Pancreas (tissue), 10 donors: ENCODE data around the gene MON2. TPM values are rescaled to one million over a fixed set of nuclear protein-coding genes. Genes with fewer than 3 reads are reported as not detected.

Source experiments
- ATAC-seq, 4 donors: fragments of 200-7000 bp; cut with Tn5 transposase; one replicate each; pipeline versions ENCODE4 v1.8.0 to v1.9.1; 2020; ENCODE audit warnings: mild to moderate bottlenecking in 4 of 4, moderate library complexity in 4 of 4
- DNase-seq, 6 donors: peaks; one replicate each; pipeline ENCODE4 v3.0.0-alpha.2; 2020
- FAIRE-seq: peaks from 2 replicates; lab custom pipeline; 2012; peaks lifted over from hg19 to GRCh38; lab: Jason Lieb, UNC
- H3K27ac ChIP-seq, 4 donors: fragments of 200-600 bp; sonication (generic); 1 replicate in 3 of 4; 2 replicates in 1 of 4; pipeline versions ENCODE4 v1.5.0 to v1.8.0; 2020
- H3K27me3 ChIP-seq, 4 donors: fragments of 200-600 bp; one replicate each; pipeline ENCODE4 v1.8.0; 2021
- H3K36me3 ChIP-seq, 3 donors: fragments of 200-600 bp; sonication (generic) in 1 of 3; one replicate each; pipeline versions ENCODE4 v1.5.0 to v1.8.0; 2020 to 2021
- H3K4me1 ChIP-seq, 3 donors: fragments of 200-600 bp; one replicate each; pipeline ENCODE4 v1.8.0; 2021
- H3K4me3 ChIP-seq, 4 donors: fragments of 200-600 bp; sonication (generic) in 2 of 4; one replicate each; pipeline versions ENCODE4 v1.5.0 to v1.8.0; 2020 to 2021
- H3K9me3 ChIP-seq, 4 donors: fragments of 200-600 bp; one replicate each; pipeline ENCODE4 v1.8.0; 2021
- CTCF ChIP-seq, 4 donors: fragments of 200-600 bp; sonication (generic) in 3 of 4; IDR thresholded peaks; one replicate each; pipeline versions ENCODE4 v1.5.0 to v1.8.0; 2021; ENCODE audit warnings: antibody characterized with exemption in 4 of 4
- WGBS, 2 donors: extraction: QIAGEN DNeasy Blood & Tissue Kit; methylation state at CpG; one replicate each; pipeline ENCODE4 v1.1.7; 2013; 5-methylcytosine and 5-hydroxymethylcytosine counted together
- intact Hi-C, 3 donors: fragments of 100-400 bp; cut with DNase I; formaldehyde crosslinking; loops; one replicate each; pipeline versions ENCODE4 v1.11.1 to v1.14.2; 2022
- polyA plus RNA-seq, 2 donors: library from polyadenylated mRNA; stranded (reverse); fragments of 200-250 nt; gene quantifications; one replicate each; pipeline ENCODE4 v1.2.3, GENCODE V29; 2013
- total RNA-seq, 6 donors: library from RNA; stranded (reverse); fragmentation: NEBNext Ultra II Directional in 4 of 6; extraction: Animal tissue kit (Norgen Biotek cat#: 25700) in 4 of 6; gene quantifications; one replicate each; pipeline versions ENCODE4 v1.2.1 to v1.2.4, GENCODE V29; 2021 to 2023
- donor health status: healthy with polysubstance abuse.
- donor health status: DM: no; HTN: no; CAD: no; lungs with moderate emphysema.
- donor health status: DM: no; HTN: no; CAD: no.
- donor health status: control.
- donor health status: control.
- donor health status: Bipolar disorder and iron deficiency.
- donor health status: DM: yes; HTN: yes; CAD: no.
- donor health status: DM: no; HTN: no; CAD: no.
- donor health status: DM: no; HTN: no; CAD: no.
- donor health status: DM: yes; HTN: yes; CAD: no.

Gene MON2
- total and polyA plus RNA-seq, 8 donors, result 14.6 to 46.8 (median 30.7) TPM

GRCh38 chr12:62640910-62641448 is 174.4 kb downstream of the MON2 start:
- intact Hi-C loops, result no loop called here
- DNase-seq, result no peak

GRCh38 chr12:62642486-62642885 is 175.9 kb downstream of the MON2 start:
- WGBS, 2 donors, result 81 to 82% methylated on average over 2 of the region's 2 CpGs
- Histone ChIP-seq H3K36me3 (no peaks in the 10 kb centered on the region), H3K4me1 (no peaks in the 10 kb centered on the region), H3K9me3 (no peaks in the 10 kb centered on the region), H3K4me3 (no peak overlapping the region), H3K27ac (no peak overlapping the region), H3K27me3 (no peaks in the 10 kb centered on the region)
- intact Hi-C loops, result no loop called here
- FAIRE-seq, result no peak
- DNase-seq, result no peak
- no peak for TF ChIP-seq CTCF (IDR thresholded peaks at IDR 0.05)
- ATAC-seq, result no peak

More at GRCh38 chr12:62640910-62641448, 174.4 kb downstream of the MON2 start:
- TF ChIP-seq CTCF (IDR thresholded peaks at IDR 0.05), result no peak
- WGBS, 2 donors, result 79 to 82% methylated on average over 4 of the region's 4 CpGs
- H3K9me3 ChIP-seq, result no peaks in the 10 kb centered on the region
- no peak overlapping the region for H3K27ac ChIP-seq
- H3K27me3 ChIP-seq, result no peaks in the 10 kb centered on the region
- H3K4me1 ChIP-seq, result no peaks in the 10 kb centered on the region
- FAIRE-seq (no peak), ATAC-seq (no peak)
- no peak overlapping the region for H3K4me3 ChIP-seq
- no peaks in the 10 kb centered on the region for H3K36me3 ChIP-seq

- intact Hi-C loops, result no loop called here
- ATAC-seq (no peak), FAIRE-seq (no peak), DNase-seq (no peak)
- WGBS, 2 donors, result 84 to 96% methylated on average over 2 of the region's 2 CpGs
- TF ChIP-seq CTCF (IDR thresholded peaks at IDR 0.05), result no peak
- Histone ChIP-seq H3K36me3 (no peaks in the 10 kb centered on the region), H3K4me3 (no peak overlapping the region), H3K27me3 (no peaks in the 10 kb centered on the region), H3K4me1 (no peaks in the 10 kb centered on the region), H3K27ac (no peak overlapping the region), H3K9me3 (no peaks in the 10 kb centered on the region)
These were observed 176.9 kb downstream of the MON2 start for GRCh38 chr12:62643486-62643885.

- 93 to 97% methylated on average over 8 of the region's 8 CpGs for WGBS, 2 donors
- Histone ChIP-seq H3K9me3 (no peaks in the 10 kb centered on the region), H3K27me3 (no peaks in the 10 kb centered on the region), H3K4me1 (no peaks in the 10 kb centered on the region), H3K36me3 (no peaks in the 10 kb centered on the region), H3K27ac (no peak overlapping the region), H3K4me3 (no peak overlapping the region)
- TF ChIP-seq CTCF (IDR thresholded peaks at IDR 0.05), result no peak
- no peak for DNase-seq
- intact Hi-C loops, result no loop called here
- no peak for FAIRE-seq
- ATAC-seq, result no peak
These were observed 179.9 kb downstream of the MON2 start for GRCh38 chr12:62646566-62646965.

- Histone ChIP-seq H3K27ac (no peak overlapping the region), H3K9me3 (no peaks in the 10 kb centered on the region), H3K36me3 (no peaks in the 10 kb centered on the region), H3K4me1 (no peaks in the 10 kb centered on the region), H3K4me3 (no peak overlapping the region), H3K27me3 (no peaks in the 10 kb centered on the region)
- FAIRE-seq (no peak), ATAC-seq (peak in 2 of 4 donors; percentile 61 to 70), DNase-seq (no peak)
- WGBS, 2 donors, result 54 to 74% methylated on average over 3 of the region's 3 CpGs
- no peak for TF ChIP-seq CTCF (IDR thresholded peaks at IDR 0.05)
- intact Hi-C loops, result no loop called here
These were observed 181.0 kb downstream of the MON2 start for GRCh38 chr12:62647586-62647985.
